Measurements from ENCODE around the gene TCF7L1. TPM values are rescaled to one million over a fixed set of nuclear protein-coding genes. Genes with fewer than 3 reads are reported as not detected.
A peak's percentile ranks its signal among the peaks of the same experiment; 100 is the strongest.

Gene TCF7L1
- total and polyA plus RNA-seq, 2 of the 13 experiments (the other 11 are each of a cell fraction or from before 2014, with no cell fraction given): 0.04 to 0.15 TPM

- TF ChIP-seq ZNF280B (CRISPR knock-in tag; IDR thresholded peaks at IDR 0.05; ENCODE audit: borderline replicate concordance) (no peak), JUND (CRISPR knock-in tag; IDR thresholded peaks at IDR 0.05) (0 out of 2 replicates have a peak, but pooled peaks have one; percentile 23), HINFP (CRISPR knock-in tag; IDR thresholded peaks at IDR 0.05; ENCODE audit: low read depth) (no peak), FOXK2 (IDR thresholded peaks at IDR 0.05) (no peak), REPIN1 (CRISPR knock-in tag; IDR thresholded peaks at IDR 0.05; ENCODE audit: borderline replicate concordance, low read depth) (no peak), NFATC3 (CRISPR knock-in tag; IDR thresholded peaks at IDR 0.05) (no peak), TRIM24 (CRISPR knock-in tag; IDR thresholded peaks at IDR 0.05) (no peak), CEBPB (IDR thresholded peaks at IDR 0.05; ENCODE audit: borderline replicate concordance, low read depth, low read length) (no peak), ZNF280D (CRISPR knock-in tag; IDR thresholded peaks at IDR 0.05) (no peak), HHEX (CRISPR knock-in tag; IDR thresholded peaks at IDR 0.05) (no peak), HDAC2 (CRISPR knock-in tag; IDR thresholded peaks at IDR 0.05) (no peak), ZIK1 (CRISPR knock-in tag; IDR thresholded peaks at IDR 0.05; ENCODE audit: borderline replicate concordance, low read depth) (0 out of 2 replicates have a peak, but pooled peaks have one; percentile 5), LBX2 (CRISPR knock-in tag; IDR thresholded peaks at IDR 0.05; ENCODE audit: borderline replicate concordance) (no peak), BHLHE40 (IDR thresholded peaks at IDR 0.05; ENCODE audit: low read length) (peak; percentile 7; the same call in 1 of the 2 replicates), MTERF4 (CRISPR knock-in tag; IDR thresholded peaks at IDR 0.05) (peak; percentile 85; the same call in 1 of the 2 replicates)
Measured at GRCh38 chr2:85353876-85354285, 220.7 kb downstream of the TCF7L1 start (continued).

Data from HepG2 (cell line).